ENCODE measurements around the gene SCLY. TPM values are rescaled to one million over a fixed set of nuclear protein-coding genes. Genes with fewer than 3 reads are reported as not detected.

The SCLY gene
- total RNA-seq, 1 donor from 2014 or later, result 109 TPM

GRCh38 chr2:238139196-238140039, 78.6 kb downstream of the SCLY start:
- H3K27me3 Mint-ChIP-seq, result no peaks in the 10 kb centered on the region
- H3K4me3 Mint-ChIP-seq, result no peak overlapping the region
- no peak overlapping the region for H3K27ac Mint-ChIP-seq
- intact Hi-C loops (cut with micrococcal nuclease), result loop anchor here (10.0 kb wide), 1 partner anchor 285 kb away; the partner anchor contains the start of gene RAMP1
- no peaks in the 10 kb centered on the region for H3K4me1 Mint-ChIP-seq
- peak; percentile 81 for DNase-seq
- H3K9me3 Mint-ChIP-seq, result no peaks in the 10 kb centered on the region
- H3K36me3 Mint-ChIP-seq (ENCODE audit: low read depth), result no peaks in the 10 kb centered on the region

DNA sequence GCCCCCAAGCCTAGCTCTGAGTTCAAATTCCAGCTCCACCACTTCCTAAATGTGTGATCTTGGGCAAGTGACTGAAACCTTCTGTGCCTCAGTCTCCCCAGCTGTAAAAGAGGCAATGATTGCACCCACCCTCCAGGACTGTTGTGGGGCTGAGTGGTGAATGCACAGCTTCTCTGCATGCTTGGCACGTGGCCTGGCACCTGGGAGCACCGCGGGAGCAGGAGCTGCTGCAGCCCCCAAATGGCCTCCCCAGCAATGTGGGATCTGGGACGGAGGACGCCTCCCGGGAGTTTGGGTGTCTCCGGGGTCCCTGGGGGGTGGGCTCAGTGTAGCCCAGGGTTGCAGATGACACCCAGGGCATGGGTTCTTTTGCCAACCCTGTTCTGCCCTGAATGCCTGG, 79.2 kb downstream of the SCLY start:
- DNase-seq, result no peak
- H3K4me3 Mint-ChIP-seq, result no peak overlapping the region
- intact Hi-C loops (cut with micrococcal nuclease), result no loop called here
- H3K9me3 Mint-ChIP-seq, result no peaks in the 10 kb centered on the region
- no peaks in the 10 kb centered on the region for H3K36me3 Mint-ChIP-seq (ENCODE audit: low read depth)
- H3K27me3 Mint-ChIP-seq, result no peaks in the 10 kb centered on the region
- H3K27ac Mint-ChIP-seq, result no peak overlapping the region
- H3K4me1 Mint-ChIP-seq, result no peaks in the 10 kb centered on the region

GRCh38 chr2:238140721-238141540, 80.1 kb downstream of the SCLY start:
- DNase-seq, result no peak
- Mint-ChIP-seq H3K27ac (no peak overlapping the region), H3K36me3 (ENCODE audit: low read depth) (no peaks in the 10 kb centered on the region), H3K4me3 (no peak overlapping the region), H3K27me3 (no peaks in the 10 kb centered on the region), H3K4me1 (no peaks in the 10 kb centered on the region), H3K9me3 (no peaks in the 10 kb centered on the region)
- intact Hi-C loops (cut with micrococcal nuclease), result no loop called here

DNA sequence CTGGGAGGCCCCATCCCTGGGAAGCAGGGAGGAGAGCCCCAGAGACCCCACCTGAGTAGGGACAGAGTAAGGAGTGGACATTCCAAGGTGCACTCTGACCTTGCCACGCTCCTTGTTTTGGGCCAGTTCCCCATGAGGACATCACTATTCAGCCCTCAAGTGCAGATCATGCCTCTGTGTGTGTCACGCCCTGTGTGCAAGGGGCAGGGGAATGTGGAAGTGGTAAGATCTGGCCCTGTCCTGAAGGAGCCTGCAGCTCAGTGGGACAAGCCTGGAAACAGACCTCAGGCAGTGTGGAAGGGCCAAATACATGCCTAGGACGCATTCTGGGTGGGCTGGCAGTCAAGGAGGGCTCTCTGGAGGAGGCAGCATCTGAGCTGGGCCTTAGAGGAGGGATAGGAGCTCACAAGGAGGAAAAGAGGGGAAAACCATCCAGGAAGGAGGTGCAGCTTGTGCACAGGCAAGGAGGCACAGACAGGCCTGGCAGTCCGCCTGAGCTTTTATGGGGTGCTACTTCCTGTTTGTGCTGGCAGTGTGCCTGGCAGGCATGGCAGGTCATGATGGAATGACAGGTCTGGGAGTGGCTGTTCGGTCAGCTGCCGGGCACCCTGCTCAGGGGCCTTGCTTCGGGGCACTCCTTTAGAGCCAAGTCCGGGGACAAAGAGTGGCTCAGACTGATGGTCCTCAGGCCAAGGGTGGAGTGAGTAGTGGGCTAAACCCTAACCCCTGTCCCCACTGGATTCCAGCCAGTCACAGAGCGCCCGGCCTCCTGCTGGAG, 80.9 kb downstream of the SCLY start:
- H3K36me3 Mint-ChIP-seq (ENCODE audit: low read depth), result no peaks in the 10 kb centered on the region
- no peak overlapping the region for H3K27ac Mint-ChIP-seq
- no peak for DNase-seq
- H3K27me3 Mint-ChIP-seq, result no peaks in the 10 kb centered on the region
- no peaks in the 10 kb centered on the region for H3K9me3 Mint-ChIP-seq
- intact Hi-C loops (cut with micrococcal nuclease), result no loop called here
- H3K4me3 Mint-ChIP-seq, result no peak overlapping the region
- no peaks in the 10 kb centered on the region for H3K4me1 Mint-ChIP-seq

DNA sequence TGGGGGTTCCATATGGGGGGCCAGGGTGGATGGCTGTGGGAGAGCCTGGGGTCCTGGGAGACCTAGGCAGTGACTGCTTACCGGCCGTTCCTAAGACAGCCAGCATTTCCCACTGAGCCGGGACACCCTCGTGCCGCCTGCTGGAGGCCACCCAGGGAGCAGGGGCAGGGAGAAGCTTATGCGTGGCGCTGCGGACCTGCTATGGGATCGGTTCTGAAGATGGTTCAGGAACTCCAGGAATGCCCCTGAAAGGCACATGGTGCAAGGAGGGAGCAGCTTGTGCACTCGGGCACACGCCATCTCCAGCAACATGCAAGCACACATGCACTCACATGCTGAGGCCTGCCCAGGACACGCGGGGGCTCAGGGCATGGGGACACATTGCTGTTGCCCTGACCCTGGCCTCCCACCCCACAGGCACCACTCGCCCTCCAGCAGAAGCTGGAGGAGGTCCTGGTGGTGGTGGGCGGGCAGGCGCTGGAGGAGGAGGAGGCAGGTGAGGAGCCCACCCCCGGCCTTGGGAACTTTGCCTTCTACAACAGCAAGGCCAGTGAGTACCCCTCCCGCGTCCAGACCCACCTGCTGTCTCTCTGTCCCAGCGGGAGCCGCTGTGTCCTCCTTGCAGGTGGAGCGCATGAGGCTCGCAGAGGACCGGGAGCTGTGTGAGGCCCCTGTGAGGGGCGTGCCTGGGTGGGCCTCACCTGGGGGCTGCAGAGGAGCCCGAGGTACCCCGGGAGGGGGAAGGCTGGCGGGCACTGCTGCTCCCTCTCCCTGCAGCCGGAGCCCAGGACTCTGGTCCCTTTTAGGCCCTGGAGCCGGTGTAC, 81.8 kb downstream of the SCLY start:
- Mint-ChIP-seq H3K4me3 (no peak overlapping the region), H3K27me3 (no peaks in the 10 kb centered on the region), H3K9me3 (no peaks in the 10 kb centered on the region), H3K36me3 (ENCODE audit: low read depth) (no peaks in the 10 kb centered on the region), H3K4me1 (no peaks in the 10 kb centered on the region), H3K27ac (no peak overlapping the region)
- intact Hi-C loops (cut with micrococcal nuclease), result no loop called here
- DNase-seq, result no peak

DNA sequence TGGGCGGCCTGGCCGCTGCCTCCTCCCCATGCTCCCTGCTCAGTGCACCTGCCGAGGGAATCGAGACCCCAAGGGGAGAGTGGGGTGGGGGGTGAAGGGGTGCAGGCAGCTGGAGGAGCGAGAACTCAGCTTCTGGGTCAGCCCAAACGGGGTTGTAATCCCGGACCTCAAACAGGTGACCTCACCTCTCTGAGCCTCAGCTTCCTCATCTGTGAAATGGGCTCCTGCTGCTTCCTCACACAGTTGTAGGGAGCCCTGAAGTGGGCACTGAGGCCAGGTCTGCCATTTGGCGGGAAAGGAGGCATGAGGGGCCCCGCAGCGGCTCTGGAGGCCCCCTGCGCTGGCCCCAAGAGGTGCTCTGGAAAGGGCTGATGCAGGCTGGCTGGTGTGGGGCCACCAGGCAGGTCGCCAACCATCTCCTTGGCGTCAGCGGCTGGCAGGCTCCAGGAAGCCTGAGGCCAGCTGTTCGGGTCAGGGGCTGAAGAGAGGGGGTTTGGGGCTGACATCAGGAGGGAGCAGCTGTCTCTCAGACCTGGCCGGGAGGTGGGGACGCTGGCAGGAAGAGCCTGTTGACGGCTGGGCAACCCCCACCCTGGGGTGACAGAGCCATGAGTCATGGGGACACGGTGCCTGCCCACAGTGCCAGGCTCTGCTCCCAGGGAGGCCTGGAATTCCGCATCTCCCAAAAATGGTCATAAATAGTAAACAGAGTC, 82.6 kb downstream of the SCLY start:
- Mint-ChIP-seq H3K27me3 (no peaks in the 10 kb centered on the region), H3K4me1 (no peaks in the 10 kb centered on the region), H3K9me3 (no peaks in the 10 kb centered on the region), H3K36me3 (ENCODE audit: low read depth) (no peaks in the 10 kb centered on the region), H3K27ac (no peak overlapping the region), H3K4me3 (no peak overlapping the region)
- DNase-seq, result no peak
- intact Hi-C loops (cut with micrococcal nuclease), result no loop called here

- no peak overlapping the region for H3K27ac Mint-ChIP-seq
- no peak for DNase-seq
Measured at GRCh38 chr2:238144262-238144661, 83.5 kb downstream of the SCLY start.

DNA sequence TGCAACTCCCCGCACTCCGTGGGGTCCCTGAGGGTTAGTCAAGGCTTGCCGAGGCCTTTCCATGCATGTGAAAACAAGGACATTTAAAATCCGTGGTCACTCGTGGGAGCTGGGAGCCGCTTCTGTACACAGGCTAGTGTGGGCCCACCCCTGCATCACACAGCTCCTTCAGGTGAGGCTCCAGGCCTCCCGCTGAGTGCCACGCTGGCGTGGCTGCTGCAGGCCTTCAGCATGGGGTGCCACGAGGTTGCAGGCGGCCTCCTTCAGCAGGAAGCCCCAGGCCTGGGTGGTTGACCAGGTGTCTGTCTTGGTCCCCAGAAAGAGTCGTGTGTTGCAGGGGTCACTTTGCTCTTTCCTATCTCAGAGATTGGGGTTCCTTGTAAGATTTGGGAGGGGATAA, 84.2 kb downstream of the SCLY start:
- Mint-ChIP-seq H3K4me1 (no peaks in the 10 kb centered on the region), H3K27ac (no peak overlapping the region), H3K36me3 (ENCODE audit: low read depth) (no peaks in the 10 kb centered on the region), H3K4me3 (no peak overlapping the region), H3K9me3 (no peaks in the 10 kb centered on the region), H3K27me3 (no peaks in the 10 kb centered on the region)
- intact Hi-C loops (cut with micrococcal nuclease), result no loop called here
- no peak for DNase-seq

More at GRCh38 chr2:238144262-238144661, 83.5 kb downstream of the SCLY start:
- no peaks in the 10 kb centered on the region for H3K27me3 Mint-ChIP-seq
- no peaks in the 10 kb centered on the region for H3K4me1 Mint-ChIP-seq
- H3K4me3 Mint-ChIP-seq, result no peak overlapping the region
- no peaks in the 10 kb centered on the region for H3K9me3 Mint-ChIP-seq
- no peaks in the 10 kb centered on the region for H3K36me3 Mint-ChIP-seq (ENCODE audit: low read depth)
- intact Hi-C loops (cut with micrococcal nuclease), result no loop called here

DNA sequence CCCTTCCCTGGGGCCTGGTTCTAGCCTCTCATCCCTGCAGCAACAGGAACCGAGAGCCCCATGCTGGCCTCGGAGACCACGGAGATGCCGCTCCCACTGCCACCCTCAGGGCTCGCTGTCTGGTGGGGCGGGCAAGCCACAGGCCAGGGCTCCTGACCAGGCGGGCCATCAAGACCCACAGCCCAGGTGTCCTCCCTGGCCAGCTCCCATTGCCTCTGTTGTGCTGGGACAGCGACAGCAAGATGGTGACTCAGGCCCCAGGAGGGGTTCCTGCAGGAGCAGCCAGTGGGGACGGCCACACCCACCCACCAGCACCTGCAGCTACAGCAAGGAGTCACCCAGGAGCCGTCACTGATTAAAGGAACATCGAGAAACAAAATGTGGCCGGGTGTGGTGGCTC, 85.0 kb downstream of the SCLY start:
- Mint-ChIP-seq H3K27ac (no peak overlapping the region), H3K9me3 (no peaks in the 10 kb centered on the region), H3K4me3 (no peak overlapping the region), H3K36me3 (ENCODE audit: low read depth) (no peaks in the 10 kb centered on the region), H3K27me3 (no peaks in the 10 kb centered on the region), H3K4me1 (no peaks in the 10 kb centered on the region)
- no peak for DNase-seq
- intact Hi-C loops (cut with micrococcal nuclease), result no loop called here

GRCh38 chr2:238146884-238147544, 86.2 kb downstream of the SCLY start:
- H3K27ac Mint-ChIP-seq, result no peak overlapping the region

GRCh38 chr2:238148981-238149380, 88.2 kb downstream of the SCLY start:
- DNase-seq, result no peak
- intact Hi-C loops (cut with micrococcal nuclease), result no loop called here
- no peaks in the 10 kb centered on the region for H3K9me3 Mint-ChIP-seq
- H3K27me3 Mint-ChIP-seq, result no peaks in the 10 kb centered on the region
- H3K4me3 Mint-ChIP-seq, result no peak overlapping the region
- no peaks in the 10 kb centered on the region for H3K36me3 Mint-ChIP-seq (ENCODE audit: low read depth)
- H3K27ac Mint-ChIP-seq, result no peak overlapping the region
- no peaks in the 10 kb centered on the region for H3K4me1 Mint-ChIP-seq

More at GRCh38 chr2:238146884-238147544, 86.2 kb downstream of the SCLY start:
- DNase-seq, result no peak
- H3K36me3 Mint-ChIP-seq (ENCODE audit: low read depth), result no peaks in the 10 kb centered on the region
- H3K4me1 Mint-ChIP-seq, result no peaks in the 10 kb centered on the region
- no peaks in the 10 kb centered on the region for H3K9me3 Mint-ChIP-seq
- no peaks in the 10 kb centered on the region for H3K27me3 Mint-ChIP-seq
- intact Hi-C loops (cut with micrococcal nuclease), result no loop called here
- no peak overlapping the region for H3K4me3 Mint-ChIP-seq

Measured in activated CD4-positive, alpha-beta T cell treated with anti-CD3 and anti-CD28 coated beads, Interleukin-2, amount 10 ng/mL, durations not matched to agents 24 days and 14 days (primary cell).